Measurements from ENCODE around the gene HOXB9. TPM values are rescaled to one million over a fixed set of nuclear protein-coding genes. Genes with fewer than 3 reads are reported as not detected.

HOXB9 gene
- total RNA-seq, 2 experiments from 2014 or later = not detected

GRCh38 chr17:48628649-48629410 is 2.7 kb upstream of the HOXB9 start:
- Histone ChIP-seq H3K27ac (ENCODE audit: low read depth, low read length, poor library complexity, severe bottlenecking) (no peak overlapping the region), H3K36me3 (ENCODE audit: insufficient read depth, low read length) (no peaks in the 10 kb centered on the region), H3K79me2 (ENCODE audit: insufficient read depth, low read depth, low read length) (no peaks in the 10 kb centered on the region), H2AFZ (ENCODE audit: low read length) (no peak overlapping the region), H3K4me1 (ENCODE audit: insufficient read depth, low read length, poor library complexity, severe bottlenecking) (no peaks in the 10 kb centered on the region), H3K9me3 (ENCODE audit: low read length) (no peaks in the 10 kb centered on the region), H3K4me2 (ENCODE audit: low read length) (no peak overlapping the region), H3K9me2 (ENCODE audit: insufficient read depth, low read length) (no peaks in the 10 kb centered on the region), H4K20me1 (ENCODE audit: insufficient read depth, low read length) (no peaks in the 10 kb centered on the region), H3K4me3 (ENCODE audit: low read depth, low read length, poor library complexity, severe bottlenecking) (no peak overlapping the region)
- BruUV-seq (replicated peaks) = no TSS peak
- DNase-seq (ENCODE audit: low spot score) = no peak
- TF ChIP-seq CTCF (conservative IDR thresholded peaks at IDR 0.05; ENCODE audit: low read length) = no peak
- CTCF ChIA-PET (ENCODE audit: unreplicated experiment) = no interaction called here
- POLR2A ChIA-PET = interaction anchor here (0.6 kb wide), 1 partner anchor 14 kb away, joined by 5 read pairs; no protein-coding TSS in a partner anchor
- intact Hi-C loops (cut with micrococcal nuclease; ENCODE audit: unreplicated experiment) = no loop called here

- no peaks in the 10 kb centered on the region for H3K36me3 ChIP-seq (ENCODE audit: insufficient read depth, low read length)
- no peak overlapping the region for H3K4me2 ChIP-seq (ENCODE audit: low read length)
- intact Hi-C loops (cut with micrococcal nuclease; ENCODE audit: unreplicated experiment) = no loop called here
- no peaks in the 10 kb centered on the region for H3K9me2 ChIP-seq (ENCODE audit: insufficient read depth, low read length)
- ChIA-PET POLR2A (no interaction called here), CTCF (ENCODE audit: unreplicated experiment) (no interaction called here)
- DNase-seq (ENCODE audit: low spot score) = no peak
- no peaks in the 10 kb centered on the region for H3K79me2 ChIP-seq (ENCODE audit: insufficient read depth, low read depth, low read length)
- H2AFZ ChIP-seq (ENCODE audit: low read length) = no peak overlapping the region
- no peaks in the 10 kb centered on the region for H4K20me1 ChIP-seq (ENCODE audit: insufficient read depth, low read length)
- no peak overlapping the region for H3K27ac ChIP-seq (ENCODE audit: low read depth, low read length, poor library complexity, severe bottlenecking)
- TF ChIP-seq EZH2phosphoT487 (IDR thresholded peaks at IDR 0.05; ENCODE audit: borderline replicate concordance, low read depth, low read length) (no peak), CTCF (conservative IDR thresholded peaks at IDR 0.05; ENCODE audit: low read length) (no peak)
- no peaks in the 10 kb centered on the region for H3K9me3 ChIP-seq (ENCODE audit: low read length)
- no TSS peak for BruUV-seq (replicated peaks)
- H3K4me3 ChIP-seq (ENCODE audit: low read depth, low read length, poor library complexity, severe bottlenecking) = no peak overlapping the region
- H3K4me1 ChIP-seq (ENCODE audit: insufficient read depth, low read length, poor library complexity, severe bottlenecking) = no peaks in the 10 kb centered on the region
Observed at GRCh38 chr17:48627623-48628521, 1.7 kb upstream of the HOXB9 start.
